COLO829 (cell line): ENCODE results near the gene KDELR3.

Experiments used
- DNase-seq: peaks from one replicate; pipeline ENCODE4 v3.0.0; 2012; ENCODE audit warnings: low spot score

Gene KDELR3

GRCh38 chr22:38467904-38468442, at the start of gene KDELR3:
KDELR3 (plus strand) TSS chr22:38468096; CDS start chr22:38468234, 138 bp downstream.
- DNase-seq = peak; percentile 92

GRCh38 chr22:38418589-38418988, 49.3 kb upstream of the KDELR3 start:
- DNase-seq = no peak

GRCh38 chr22:38419121-38419857, 48.6 kb upstream of the KDELR3 start:
- DNase-seq = no peak

- no peak for DNase-seq
These were observed 48.1 kb upstream of the KDELR3 start for GRCh38 chr22:38419858-38420160.

DNA sequence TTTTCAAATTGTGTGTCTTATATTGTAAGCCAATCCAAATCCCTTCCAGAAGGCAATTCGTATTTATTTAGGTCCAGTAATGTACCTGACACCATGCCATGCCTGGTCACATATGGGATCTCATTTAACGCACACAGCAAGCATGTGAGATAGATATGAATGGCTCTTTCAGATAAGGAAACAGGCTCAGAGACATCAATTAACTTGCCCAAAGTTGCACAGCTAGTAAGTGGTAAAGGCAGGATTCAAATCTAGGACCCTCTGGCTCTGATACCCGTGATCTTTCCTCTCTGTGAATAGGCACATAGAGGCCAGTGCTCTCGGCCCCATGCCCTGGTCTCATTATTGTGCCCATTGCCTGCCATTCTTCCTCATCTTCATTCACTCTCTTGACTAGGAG, 47.2 kb upstream of the KDELR3 start:
- no peak for DNase-seq

GRCh38 chr22:38422611-38423511, 45.0 kb upstream of the KDELR3 start:
- DNase-seq = no peak

GRCh38 chr22:38423512-38424503, 44.1 kb upstream of the KDELR3 start:
- no peak for DNase-seq

- no peak for DNase-seq
These were observed 43.3 kb upstream of the KDELR3 start for GRCh38 chr22:38424525-38425080.

DNA sequence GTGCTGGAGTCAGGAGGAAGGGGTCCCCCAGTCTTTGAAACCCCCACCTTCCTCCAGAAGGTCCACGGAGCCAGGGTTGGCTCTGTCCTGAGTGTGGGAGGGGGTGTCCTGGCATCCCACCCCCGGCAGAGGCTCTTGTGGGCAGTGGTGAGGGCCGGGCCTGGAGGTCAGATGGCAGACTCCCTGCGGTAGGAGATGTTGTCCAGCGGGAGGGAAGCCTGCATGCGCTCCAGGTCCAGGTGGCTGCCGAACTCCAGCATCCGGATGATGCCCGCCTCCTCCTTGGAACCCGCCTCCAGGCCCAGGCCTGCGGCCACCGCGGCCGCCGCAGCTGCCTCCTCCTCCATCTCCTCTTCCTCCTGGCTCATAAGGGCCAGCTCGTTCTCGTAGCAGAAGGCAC, 41.3 kb upstream of the KDELR3 start:
- DNase-seq = no peak

GRCh38 chr22:38427465-38427864, 40.4 kb upstream of the KDELR3 start:
- no peak for DNase-seq

DNA sequence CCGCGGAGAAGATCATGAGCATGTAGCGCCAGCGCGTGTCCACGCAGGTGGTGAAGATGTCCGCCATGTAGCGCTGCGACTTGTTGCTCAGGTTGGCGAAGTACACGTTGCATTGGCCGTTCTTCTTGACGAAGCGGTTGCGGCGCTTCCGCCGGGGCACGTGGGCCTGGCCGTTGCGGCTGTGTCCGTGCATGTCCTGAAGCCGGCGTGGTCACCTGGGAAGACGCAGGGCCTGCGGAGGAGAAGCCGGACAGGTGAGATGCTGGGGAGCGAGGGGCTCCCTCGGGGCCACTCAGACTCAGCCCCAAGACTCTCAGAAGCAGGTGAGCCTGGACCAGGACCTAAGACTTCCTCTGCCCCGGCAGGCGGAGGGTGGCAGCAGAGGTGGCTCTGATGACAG, 40.0 kb upstream of the KDELR3 start:
- DNase-seq = no peak

- DNase-seq = no peak
These were observed 39.2 kb upstream of the KDELR3 start for GRCh38 chr22:38428714-38429113.

GRCh38 chr22:38429499-38430068, 38.3 kb upstream of the KDELR3 start:
- no peak for DNase-seq

DNA sequence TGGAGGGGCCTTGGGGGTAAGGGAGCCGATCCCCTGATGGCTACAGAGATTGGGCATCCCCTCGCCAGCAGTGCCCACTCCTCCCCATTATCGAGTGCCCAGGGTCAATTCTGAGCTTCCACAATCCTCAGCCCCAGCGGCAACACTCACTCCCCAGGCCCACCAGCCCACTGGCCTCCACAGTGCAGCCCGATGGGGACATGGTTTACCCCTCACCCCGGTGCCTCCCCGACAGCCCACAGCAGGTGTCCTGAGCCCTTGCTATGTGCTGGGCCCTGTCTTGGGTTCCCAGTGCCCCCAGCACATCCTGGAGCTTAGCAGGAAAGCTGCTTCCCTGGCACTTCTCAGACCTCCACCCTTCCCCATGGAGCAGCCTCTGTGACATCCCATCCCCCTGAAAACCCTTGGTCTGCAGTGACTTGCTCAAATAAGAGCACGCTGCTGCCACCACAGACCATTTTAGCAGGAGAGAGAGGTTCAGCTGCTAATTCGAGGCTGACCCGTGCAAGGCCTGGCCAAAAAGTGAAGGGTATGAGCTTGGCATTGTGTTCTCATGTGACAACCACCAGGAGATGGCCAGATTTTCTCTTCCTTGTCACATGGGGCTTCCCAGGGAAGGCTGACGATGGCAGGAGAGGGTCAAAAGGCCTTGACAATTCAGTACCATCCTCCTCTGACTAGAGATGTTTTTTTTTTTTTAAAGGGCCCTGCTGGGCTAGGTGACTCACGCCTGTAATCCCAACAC, 36.5 kb upstream of the KDELR3 start:
- no peak for DNase-seq

GRCh38 chr22:38432264-38432663, 35.6 kb upstream of the KDELR3 start:
- no peak for DNase-seq

DNA sequence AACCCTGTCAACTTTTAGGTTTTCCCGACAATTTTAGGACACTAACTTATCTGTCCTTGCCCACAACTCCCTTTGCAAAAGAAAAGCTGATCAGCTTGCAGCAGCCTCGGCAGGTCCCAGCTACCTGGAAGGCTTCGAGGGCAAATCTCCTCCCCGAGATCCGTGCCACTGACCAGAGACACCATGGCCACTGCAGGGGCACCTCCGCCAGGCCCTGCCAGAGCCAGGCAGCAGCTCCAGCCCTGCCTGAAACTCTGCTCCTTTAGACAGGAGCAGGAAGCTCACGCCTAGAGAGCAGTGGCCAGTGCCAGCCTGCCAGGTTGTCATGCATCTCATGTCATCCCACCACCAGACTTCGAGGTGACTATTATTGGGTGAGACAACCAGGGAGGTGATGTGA, 34.0 kb upstream of the KDELR3 start:
- no peak for DNase-seq

GRCh38 chr22:38435010-38435409, 32.9 kb upstream of the KDELR3 start:
- no peak for DNase-seq

DNA sequence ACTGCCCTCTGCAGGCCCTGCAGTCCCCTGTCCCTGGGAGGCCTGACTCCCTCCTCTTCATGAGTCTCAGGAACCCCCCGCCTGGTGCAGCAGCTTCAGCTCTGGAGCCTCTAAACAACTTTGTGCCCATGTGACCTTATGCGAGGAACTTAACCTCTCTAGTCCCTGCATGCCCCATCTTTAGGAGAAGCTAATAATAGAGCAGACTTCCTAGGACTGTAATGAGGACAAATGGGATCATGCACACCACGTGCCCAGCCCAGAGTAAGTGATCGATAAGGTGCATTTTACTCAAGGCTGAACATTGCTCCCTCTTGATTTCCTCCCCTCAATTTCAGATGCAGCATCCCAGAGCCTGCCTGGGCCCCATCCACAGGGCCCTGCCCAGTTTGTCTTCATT, 31.9 kb upstream of the KDELR3 start:
- DNase-seq = no peak

DNA sequence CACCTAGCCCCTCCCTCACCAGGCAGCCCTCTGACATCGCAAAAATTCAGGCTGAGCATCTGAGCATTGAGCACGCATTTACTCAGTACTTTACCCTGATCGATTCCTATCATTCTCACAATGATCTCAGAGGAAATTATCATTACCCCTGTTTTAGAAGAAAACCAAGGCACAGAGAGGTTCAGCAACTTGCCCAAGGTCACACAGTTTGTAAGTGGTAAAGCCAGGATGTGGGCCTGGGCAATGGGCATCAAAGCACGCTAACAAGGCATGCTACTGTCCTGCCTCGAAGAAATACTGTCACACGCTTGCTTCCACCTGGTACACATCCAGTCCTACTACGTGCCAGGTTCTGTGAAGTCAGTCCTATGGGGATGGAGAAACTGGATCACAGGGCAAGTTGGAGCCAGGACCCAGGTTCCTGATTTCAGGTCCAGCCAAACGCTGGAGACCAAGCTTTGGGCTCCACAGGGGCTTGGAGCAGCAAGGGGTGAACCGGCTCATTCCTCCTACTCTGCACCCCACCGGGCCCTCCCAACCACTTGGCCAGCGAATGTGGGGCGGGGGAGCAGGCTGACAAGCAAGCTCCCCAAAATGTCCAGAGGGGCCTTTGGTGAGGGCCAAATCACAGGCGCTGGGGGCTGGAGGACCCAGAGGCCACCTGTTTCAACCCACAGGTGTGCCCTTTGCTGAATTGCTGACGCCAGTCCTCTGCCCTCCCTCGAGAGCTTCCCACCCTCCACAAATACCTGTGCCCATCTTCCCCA, 31.1 kb upstream of the KDELR3 start:
- no peak for DNase-seq

- DNase-seq = no peak
These were observed 30.5 kb upstream of the KDELR3 start for GRCh38 chr22:38437416-38437815.
